Suppressor macrophage (primary cell): ENCODE data around the gene TCF20.

Source experiments
- DNase-seq, 4 experiments: peaks; one replicate each; pipeline ENCODE4 v3.0.0-alpha.2; 2020 to 2022
- total RNA-seq, 17 experiments: gene quantifications; one replicate each; lab custom pipeline; 2026; ENCODE audit warnings: mixed read lengths in 6 of 17, inconsistent platforms in 3 of 17; lab: John Stamatoyannopoulos, UW

TCF20 gene
- 36.4 to 73.1 (median 55.1) reads per million in 17 experiments for total RNA-seq

DNA sequence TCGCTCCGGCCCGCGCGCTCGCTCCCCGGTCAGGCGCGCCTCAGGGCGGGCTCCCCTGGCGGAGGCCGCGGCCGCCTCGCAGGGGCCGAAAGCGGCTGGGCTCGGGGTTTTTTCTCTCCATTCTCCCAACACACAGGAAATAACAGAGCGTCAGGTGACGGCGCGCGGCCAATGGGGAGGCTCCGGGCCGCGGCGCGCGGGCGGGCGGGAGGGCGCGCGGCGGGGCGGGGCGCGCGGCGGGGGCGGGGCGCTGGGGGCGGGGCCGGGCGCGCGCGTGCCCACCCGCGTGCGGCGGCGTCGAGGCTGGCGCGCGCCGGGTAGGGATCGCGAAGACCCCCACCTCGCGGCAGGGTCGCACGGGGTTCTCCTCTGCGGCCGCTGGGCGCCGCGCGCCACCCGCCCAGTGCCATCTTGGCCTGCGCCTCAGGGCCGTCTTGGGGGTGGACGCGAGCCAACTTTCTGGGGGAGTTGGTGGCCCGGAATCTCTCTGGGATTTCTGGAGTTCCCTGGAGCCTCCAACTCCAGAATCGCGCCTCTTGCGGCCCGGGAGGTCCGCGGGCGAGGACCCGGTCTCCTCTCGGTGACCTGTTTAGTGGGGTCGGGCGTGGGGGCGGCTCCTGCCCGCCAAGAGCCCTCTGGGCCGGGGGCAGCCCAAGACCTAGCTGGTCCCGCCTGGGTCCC lies at the start of gene TCF20:
TSS of gene TCF20 (minus strand) at position 144 of the 681 bp plus-strand sequence. CDS start 55,348 bp downstream, outside the sequence.
- DNase-seq = peak; percentile 83 to 93 (median 90)

DNA sequence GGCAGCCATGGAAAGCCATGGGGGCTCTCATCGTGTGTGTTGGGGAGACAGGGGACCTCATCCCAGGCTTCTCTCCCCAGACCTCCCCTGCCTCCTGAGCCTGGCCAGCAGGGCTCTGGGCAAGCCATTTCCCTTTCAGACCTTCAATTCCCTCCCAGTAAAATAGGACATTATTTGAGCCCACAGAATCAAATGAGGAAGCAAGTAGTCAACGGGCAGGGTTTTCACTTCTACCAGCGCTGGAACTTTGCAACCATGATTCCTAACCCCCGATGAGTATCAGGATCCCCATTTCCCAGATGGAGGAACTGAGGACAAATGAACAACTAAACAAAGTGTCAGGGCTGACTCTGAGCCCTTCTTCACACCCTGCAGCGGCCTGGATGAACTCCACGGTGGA lies 48.9 kb upstream of the TCF20 start:
- DNase-seq = peak; percentile 33 to 58 (median 42)

DNA sequence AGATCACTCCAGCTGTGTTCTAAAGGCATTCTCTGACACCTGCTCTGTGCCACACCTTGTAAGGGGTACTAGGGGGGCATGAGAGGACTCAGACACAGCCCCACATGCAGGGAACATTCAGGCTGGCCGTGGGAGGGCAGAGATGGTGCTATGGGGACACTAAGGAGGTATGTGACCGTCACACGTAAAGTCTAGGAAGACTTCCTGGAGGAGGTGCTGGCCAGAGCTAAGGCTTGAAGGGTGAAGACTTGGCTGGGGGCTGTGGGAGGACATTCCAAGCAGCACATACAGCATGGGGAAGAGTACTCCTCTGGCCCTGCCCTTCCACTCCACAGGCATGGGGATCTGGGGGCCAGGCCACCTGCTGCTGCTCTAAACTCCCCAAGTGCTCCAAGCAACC lies 48.5 kb upstream of the TCF20 start:
- no peak for DNase-seq

DNA sequence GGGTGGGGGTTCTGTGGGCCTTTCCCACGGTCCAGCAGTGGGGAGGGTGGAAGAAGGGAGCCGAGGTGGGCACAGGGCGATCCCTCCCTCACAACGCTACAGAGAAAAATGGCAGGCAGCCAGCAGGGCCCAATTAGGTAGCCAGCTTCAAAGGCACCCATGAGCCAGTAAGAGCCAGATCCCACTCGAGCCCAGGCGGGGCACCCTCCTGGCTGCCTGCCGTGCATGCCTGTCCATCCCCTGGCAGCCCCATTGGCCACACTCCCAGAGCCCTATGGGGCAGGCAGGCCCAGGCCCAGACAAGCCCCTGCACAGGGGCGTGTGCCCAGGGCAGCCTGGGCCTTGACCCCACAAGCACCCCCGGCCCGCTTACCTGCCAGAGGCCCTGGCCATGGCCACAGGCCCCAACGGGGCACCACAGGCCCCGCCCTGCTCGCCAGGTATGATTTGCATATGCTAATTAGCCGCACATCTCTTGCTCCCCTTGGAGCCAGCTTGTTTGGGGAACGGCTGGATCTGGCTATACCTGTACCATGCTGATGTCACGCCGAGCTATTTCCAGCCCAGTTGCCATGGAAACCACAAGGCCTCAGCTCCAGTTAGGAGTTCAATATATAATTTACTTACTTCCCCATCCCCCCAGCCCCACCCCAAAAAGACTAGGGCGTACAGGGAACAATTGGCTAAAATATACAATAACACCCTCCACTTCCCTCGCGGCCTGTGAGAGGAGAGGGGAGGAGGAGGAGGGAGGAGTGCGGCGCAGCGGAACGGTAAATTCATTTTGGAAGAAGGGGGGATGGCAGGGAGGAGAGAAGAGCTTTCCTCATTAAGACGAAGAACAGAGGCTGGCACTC lies 47.5 kb upstream of the TCF20 start:
- DNase-seq = no peak

DNA sequence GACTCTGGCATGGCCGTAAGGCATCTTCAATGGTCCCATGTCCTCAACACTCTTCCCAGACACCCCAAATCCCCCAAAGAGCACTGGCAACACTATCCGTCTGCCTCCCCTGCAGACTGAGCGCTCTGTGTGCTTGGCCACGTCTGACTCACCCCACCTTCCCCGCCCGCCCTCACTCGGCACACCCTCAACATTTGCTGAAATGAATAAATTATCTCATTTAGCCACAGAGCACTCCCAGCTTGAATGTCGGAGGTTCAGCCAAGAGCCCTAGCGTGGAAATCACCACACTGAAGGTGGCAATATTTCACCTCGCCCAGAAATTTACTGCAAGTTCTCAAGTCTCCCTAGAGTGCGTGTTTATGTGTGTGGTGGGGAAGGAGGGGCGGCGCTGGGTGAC lies 46.6 kb upstream of the TCF20 start:
- no peak for DNase-seq

DNA sequence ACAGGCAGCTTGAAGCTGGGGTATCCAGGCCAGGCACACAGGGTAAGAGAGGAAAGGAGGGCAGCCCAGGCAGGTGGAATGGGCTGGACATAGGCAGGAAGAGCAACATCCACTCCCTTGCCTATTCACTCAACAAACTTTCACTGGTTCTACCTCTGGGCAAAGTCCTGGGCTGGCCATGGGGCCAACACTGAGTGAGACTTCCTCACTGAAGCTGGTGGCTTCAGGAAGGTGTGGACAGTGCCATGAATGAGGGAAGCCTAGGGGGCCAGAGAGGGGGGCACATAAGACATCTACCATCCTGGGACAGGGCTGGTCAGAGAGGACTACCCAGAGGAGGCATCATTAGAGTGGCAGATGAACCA lies 44.9 kb upstream of the TCF20 start:
- no peak for DNase-seq

DNA sequence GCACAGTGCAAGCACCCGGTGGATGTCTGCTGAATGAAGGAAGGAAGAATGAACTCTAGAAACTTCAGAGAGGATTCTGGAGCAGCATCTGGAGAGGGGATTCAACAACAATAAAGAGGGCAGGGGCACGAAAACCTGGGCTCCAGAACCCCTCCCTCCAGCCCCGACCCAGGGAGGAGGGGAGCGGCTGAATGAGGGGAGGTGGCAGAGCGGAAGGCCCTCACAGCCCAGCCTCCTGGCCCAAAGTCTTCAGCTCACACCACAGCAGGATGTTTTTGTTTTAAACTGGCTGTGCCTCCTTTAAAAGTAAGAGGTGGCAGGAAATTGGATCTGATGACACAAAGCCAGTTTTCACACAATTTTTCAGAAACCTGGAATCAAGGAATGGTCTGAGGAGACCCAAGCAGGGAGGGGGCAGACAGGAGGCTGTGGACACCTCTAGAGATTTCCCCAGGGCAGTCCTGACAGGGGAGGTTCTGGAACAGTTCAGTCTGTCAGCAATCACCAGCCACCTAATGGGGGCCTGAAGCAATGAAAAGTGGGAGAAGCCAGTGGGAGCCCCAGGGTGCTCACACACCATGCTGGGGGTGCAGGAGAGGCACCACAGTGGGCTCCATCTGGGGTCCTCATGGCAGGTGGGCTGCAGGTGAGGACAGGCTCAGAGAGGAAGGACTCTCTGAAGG lies 44.4 kb upstream of the TCF20 start:
- DNase-seq = no peak

DNA sequence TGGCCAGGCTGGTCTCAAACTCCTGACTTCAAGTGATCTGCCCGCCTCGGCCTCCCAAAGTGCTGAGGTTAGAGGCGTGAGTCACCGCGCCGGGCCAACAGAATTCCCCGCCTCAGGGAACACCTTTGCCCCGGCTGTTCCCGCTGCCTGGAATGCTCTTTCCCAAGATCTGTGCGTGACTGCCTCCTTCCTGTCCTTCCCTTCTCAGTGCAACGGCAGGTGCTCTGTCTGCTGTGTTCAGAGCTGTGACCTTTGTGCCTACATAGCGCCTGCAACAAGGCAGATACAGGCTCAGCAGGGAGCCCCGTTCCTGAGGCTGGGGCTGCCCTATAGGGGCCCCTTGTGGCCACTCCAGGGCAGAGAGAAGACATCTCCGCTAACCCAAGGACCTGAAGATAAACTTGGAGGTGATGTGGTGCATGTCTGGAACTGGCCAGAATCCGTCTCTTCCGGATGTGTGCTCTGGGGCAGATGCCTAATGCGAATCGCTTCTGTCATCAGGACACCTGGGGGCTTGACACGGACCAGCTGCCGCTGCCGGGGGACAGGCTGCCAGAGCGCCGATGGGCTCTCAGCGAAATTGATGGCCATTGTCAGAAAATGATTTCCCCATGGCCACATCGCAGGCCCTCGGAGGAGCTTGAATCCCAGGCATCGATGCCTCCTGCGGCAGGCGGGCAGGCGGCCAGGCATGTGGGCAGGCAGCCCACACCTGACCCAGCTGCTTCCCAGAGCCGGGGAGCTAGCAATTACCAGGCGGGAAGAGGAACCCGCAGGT lies 43.5 kb upstream of the TCF20 start:
- peak; percentile 50 to 76 (median 68) for DNase-seq

DNA sequence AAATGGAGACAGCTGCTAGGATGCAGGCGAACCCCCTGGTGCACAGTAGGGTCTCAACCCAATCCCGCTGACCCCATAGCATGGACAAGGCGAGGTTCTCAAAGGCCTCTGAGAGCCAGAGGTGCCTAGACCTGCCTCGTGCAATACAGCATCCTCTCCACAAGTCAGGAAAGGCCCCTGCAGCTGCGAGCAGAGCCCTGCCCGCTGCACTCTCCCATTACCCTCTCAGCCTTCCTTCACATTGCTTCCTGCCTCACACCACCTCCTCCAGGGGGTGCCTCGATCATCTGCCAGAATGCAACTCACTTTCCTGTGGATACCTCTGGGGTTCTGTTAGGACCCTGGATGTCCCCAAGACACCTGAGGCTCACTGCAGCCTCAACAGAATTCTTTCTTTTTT lies 42.8 kb upstream of the TCF20 start:
- DNase-seq = no peak

DNA sequence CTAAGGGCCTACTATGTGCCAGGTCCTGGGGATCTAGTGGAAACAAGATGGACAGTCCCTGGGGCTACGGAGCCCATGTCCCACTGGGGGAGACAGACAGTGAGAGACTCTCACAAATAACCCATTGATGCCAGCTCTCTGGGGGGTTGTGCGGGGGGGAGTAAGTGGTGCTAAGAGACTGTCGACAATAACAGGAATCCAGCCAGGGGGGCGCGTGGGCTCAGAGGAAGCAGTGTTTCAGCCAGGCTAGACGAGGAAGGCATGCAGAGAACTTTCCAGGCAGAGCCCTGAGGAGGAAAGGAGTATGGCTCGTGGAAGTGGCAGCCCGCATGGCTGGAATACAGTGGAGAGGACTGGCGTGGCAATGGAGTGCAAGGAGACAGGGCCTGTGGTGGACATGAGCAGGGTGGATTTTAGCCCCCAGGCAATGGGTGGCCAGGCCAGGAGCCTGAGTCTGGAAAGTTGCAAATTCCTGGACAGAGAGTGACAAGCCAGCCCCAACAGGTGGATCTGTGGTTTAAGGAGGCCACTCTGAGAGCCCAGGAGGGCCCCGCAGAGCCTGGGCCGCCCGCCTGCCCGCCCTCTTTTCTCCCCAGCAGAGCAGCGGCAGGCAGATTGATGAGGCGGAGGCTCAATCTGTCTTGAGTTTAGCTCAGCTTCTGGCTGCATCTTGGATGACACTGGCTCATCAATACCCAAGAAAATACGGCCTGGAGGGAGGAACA lies 40.0 kb upstream of the TCF20 start:
- DNase-seq = peak in 2 of 4 experiments; percentile 21 to 30

DNA sequence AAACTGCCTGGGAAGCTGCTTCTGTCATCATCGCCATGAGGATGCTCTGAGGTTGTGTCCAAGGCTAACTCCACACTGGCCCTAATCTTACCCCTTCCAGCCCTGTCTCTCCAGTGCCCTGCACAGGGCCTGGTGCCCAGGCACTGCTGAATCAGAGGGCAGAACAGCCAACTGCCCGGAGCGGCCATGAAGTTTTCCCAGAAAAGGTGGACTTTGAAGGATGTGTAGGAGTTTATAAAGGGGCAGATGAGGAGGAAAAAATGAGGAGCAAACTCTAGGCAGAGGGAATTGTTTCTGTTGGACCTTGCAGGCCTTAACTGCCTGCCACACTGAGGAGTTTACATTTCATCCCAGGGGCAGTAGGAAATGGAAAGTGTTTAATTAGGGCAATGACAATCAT lies 39.4 kb upstream of the TCF20 start:
- no peak for DNase-seq

DNA sequence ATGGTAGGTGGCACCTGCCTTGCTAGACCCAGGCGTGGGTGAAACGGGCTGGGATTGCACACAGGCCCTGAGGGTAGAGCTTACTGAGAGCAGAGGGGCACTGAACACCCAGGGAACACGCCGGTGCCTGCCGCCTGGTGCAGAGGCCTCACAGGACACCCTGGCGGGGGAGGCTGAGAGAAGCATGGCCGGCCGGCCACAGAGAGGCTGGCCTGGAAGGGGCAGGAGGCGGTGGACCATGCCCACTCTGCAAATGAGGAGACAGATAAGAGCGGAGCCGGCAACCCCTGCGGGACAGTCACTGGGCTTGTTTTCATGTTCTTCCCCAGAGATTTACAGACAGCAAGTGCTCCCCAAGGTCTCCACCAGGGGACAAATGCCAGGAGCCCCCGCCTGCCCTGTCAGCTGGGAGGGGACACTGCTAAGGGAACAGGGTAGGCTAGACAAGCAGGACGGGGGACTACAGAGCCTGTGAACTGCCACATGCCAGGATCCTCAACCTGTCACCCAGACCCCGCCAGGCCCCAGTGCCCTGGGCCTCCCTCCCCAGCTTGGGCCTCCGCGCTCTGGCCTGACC lies 38.5 kb upstream of the TCF20 start:
- DNase-seq = no peak

DNA sequence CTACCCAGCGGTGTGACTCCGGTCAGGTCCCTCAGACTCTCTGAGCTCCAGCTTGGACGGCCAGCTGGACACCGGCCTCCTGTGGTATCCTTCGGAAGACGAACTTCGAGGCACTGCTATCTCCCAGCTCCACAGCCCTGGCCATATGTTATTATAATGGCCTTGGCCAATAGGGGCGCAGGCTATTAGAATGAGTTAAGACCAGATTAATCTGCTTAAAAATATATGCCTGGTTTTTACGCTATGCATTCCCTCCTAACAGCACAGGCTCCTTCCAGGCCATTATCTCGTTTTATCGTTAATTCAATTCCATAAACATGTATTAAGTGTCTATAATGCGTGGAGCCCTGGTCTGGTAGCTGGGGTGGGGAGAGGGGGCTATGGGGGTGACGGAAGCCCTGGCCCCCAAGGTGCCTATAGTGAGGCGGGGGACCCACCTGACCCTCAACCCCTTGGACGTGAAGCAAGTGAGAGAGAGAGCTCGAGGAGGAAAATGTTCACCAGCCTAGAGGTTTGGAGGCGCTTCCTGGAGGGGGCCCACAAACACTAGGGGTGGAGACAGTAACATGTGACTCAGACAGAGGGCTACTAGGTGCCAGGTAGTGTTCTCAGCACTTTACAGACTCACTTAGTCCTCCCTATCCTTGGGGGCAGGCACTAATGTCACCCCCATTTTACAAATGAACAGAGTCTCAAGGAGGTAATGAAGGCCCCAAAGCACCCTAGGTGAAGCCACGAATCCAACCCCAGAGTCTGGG lies 37.5 kb upstream of the TCF20 start:
- no peak for DNase-seq

DNA sequence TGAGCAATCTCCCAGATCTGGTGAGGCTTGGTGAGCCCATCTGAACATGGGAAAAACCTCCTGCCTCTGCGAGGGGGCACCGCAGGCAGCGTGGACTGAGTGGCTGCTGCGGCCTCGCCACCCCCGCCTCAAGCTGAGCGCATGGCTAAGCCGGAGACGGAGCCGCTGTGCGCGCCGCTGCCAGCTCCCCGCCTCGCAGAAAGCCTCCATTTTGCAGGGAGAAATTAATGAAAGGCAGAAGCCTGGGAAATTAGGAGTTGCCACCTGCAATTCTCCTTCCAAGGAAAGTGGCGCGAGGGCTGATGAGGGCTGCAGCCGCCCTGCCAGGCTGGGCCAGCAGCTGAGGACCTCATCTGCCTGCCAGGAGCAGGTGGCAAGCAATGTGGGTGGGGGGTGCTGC lies 35.6 kb upstream of the TCF20 start:
- DNase-seq = no peak

DNA sequence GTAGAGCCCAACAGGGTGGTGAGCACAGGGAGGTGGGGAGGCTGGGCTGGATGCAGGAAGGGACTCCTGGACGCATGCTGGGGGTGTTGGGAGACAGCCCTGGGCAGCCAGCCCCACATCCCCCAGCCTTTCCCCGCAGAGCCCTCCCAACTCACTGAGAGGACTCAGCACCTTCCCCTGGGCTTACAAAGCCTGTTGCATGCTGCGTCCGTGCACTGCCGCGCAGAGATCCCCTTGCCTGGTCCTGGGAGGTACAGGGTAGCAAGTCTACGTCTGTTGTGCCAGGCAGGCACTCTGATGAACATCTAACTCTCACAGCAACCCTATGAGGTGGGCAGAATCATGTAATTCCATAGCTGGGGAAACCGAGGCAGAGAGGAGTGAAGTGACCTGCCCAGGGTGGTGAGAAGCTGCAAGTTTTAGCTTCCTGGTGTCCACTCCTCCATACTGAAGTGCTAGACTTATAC lies 33.9 kb upstream of the TCF20 start:
- DNase-seq = no peak

DNA sequence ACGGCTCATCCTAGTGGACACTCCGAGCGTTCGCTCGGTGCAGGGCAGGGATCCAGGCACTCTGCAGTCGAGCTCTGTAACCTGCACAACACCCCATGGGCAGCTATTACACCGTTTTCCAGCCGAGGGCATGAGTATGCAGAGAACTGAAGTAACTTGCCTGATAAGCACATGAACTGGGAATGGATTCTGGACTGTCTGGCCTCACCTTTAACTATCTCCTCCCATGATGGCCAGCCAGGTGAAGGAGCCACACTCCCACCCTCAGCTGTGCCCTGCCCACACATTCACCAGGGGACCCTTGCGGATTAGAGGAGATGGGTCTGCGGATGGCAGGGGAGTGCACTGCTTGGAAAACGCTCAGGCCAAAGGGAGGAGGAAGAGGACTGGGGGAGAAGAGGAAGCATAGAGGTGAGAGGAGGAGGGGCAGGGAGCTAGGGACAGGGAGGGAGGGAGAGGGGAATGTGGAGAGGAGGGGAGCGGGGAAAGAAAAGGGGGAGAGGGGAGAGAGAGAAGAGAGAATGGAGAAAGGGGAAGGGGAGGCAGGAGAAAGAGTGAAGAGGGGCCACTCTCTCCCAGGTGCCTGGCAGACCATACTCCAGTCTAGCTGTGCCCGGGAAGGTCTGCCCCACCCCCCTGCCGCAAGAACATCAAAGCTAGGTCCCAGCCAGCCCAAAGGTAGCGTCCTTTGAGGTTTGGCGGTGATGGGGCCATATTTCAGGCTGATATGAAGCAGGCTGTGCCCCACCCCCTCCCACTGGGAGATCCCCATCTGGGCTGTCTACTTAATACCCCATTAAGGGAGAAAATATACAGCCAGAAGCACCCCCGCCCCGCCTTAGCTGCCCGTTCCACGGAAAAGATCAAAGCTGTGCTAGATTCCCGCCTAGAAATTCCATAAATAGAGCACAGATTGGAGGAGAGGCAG lies 33.2 kb upstream of the TCF20 start:
- DNase-seq = no peak

DNA sequence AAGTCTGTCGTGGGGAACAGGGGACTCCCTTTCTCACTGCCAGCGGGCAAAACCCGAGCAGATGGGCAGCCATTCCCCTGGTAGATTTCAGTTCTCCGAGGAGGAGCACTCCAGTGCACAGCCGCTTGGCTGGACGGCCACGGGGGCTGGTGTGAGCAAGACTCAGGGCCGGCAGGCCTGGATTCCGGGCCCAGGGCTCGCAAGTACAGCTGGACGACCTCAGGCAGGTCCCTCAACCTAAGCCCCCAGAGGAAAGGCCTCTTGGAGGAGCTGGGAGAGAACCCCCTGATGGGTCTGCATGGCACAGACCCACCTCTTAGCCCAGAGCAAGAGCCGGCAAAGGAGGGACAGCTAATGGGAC lies 31.3 kb upstream of the TCF20 start:
- no peak for DNase-seq

DNA sequence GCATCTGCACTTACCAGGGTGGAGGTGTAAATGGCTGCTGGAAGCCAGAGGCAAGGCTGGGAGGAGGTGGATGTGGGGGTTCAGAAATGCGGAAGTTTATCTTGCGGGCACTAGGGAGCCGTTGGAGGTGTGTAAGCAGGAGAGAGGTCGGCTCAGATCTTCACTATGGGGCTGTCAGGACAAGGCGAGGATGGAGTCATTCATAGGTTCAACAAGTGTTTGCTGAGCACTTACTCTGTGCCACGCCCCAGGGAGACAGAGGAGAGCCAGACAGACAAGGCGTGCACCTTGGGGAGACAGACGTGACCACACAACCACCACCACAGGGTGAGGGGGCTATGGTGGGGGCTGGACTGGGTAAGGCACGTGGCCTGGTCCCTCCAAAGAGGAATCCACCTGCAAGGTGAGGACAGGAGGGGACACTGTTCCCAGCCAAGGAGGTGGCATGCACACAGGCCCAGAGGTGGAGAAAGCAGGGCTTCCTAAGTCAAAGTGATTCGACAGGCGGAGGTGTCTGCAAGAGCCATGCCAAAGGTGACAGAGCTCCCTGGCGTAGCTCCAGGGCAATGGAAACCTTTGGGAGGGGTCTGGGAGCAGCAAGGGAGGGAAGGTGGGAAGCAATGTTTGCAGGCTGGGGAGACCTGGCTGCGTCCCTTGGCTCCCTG lies 30.8 kb upstream of the TCF20 start:
- DNase-seq = peak in 2 of 4 experiments; percentile 33 to 44
